Activated naive CD4-positive, alpha-beta T cell treated with anti-CD3 and anti-CD28 coated beads, Interleukin-2, amount 10 ng/mL, durations not matched to agents 7 days and 5 days (primary cell): ENCODE measurements around the gene SIT1.

Source experiments
- CTCF ChIA-PET: fragments of 350-600 bp; sonication (Branson Sonifier 250); formaldehyde crosslinking; loops from one replicate; lab custom pipeline; 2021; ENCODE audit warnings: antibody characterized with exemption; lab: Charles Lee
- DNase-seq: peaks from one replicate; pipeline ENCODE4 v3.0.0-alpha.2; 2020
- H3K27ac Mint-ChIP-seq: one replicate; pipeline ENCODE4 v1.8.0; 2021; ENCODE audit warnings: mild to moderate bottlenecking, moderate library complexity, mixed read lengths
- H3K27me3 Mint-ChIP-seq: one replicate; pipeline ENCODE4 v1.8.0; 2021; ENCODE audit warnings: mild to moderate bottlenecking, mixed read lengths
- H3K36me3 Mint-ChIP-seq: one replicate; pipeline ENCODE4 v1.8.0; 2021; ENCODE audit warnings: mixed read lengths
- H3K4me1 Mint-ChIP-seq: one replicate; pipeline ENCODE4 v1.8.0; 2021; ENCODE audit warnings: mixed read lengths
- H3K4me3 Mint-ChIP-seq: one replicate; pipeline ENCODE4 v1.8.0; 2021; ENCODE audit warnings: mild to moderate bottlenecking, moderate library complexity, mixed read lengths
- H3K9me3 Mint-ChIP-seq: one replicate; pipeline ENCODE4 v1.8.0; 2021; ENCODE audit warnings: mixed read lengths

The SIT1 gene

GRCh38 chr9:35650341-35651158 lies at the start of gene SIT1:
SIT1 (minus strand) TSS chr9:35650931; CDS start chr9:35650853, 78 bp downstream.
- DNase-seq, result peak; percentile 63
- H3K27ac Mint-ChIP-seq, result peak within 1 kb of the TSS; percentile 92

GRCh38 chr9:35700031-35700430 lies 49.3 kb upstream of the SIT1 start:
- CTCF ChIA-PET, result interaction anchor here (0.7 to 1.8 kb wide), 3 partner anchors 29 to 91 kb away, joined by 3 to 4 read pairs (median 4); no protein-coding TSS in a partner anchor

More at GRCh38 chr9:35650341-35651158, at the start of gene SIT1:
- Mint-ChIP-seq H3K4me3 (peak within 1 kb of the TSS; percentile 97), H3K27me3 (no peaks in the 10 kb centered on the region), H3K9me3 (no peaks in the 10 kb centered on the region), H3K36me3 (peaks cover 33% of the 10 kb centered on the region), H3K4me1 (peaks cover 55% of the 10 kb centered on the region)
- CTCF ChIA-PET, result interaction anchor here (1.0 to 10.3 kb wide), 7 partner anchors 8 to 82 kb away, joined by 3 to 94 read pairs (median 7); partner anchors contain the start of genes CCDC107, CD72, CREB3 and RMRP

GRCh38 chr9:35698231-35698630 lies 47.5 kb upstream of the SIT1 start:
- Mint-ChIP-seq H3K4me3 (no peak overlapping the region), H3K27me3 (no peaks in the 10 kb centered on the region), H3K9me3 (no peaks in the 10 kb centered on the region), H3K4me1 (no peaks in the 10 kb centered on the region), H3K27ac (no peak overlapping the region), H3K36me3 (peaks cover 26% of the 10 kb centered on the region)
- DNase-seq, result no peak
- CTCF ChIA-PET, result interaction anchor here (1.4 to 6.4 kb wide), 10 partner anchors 9 to 107 kb away, joined by 3 to 96 read pairs (median 22); partner anchors contain the start of genes ARHGEF39, CCDC107, CREB3 and RMRP

More at GRCh38 chr9:35700031-35700430, 49.3 kb upstream of the SIT1 start:
- Mint-ChIP-seq H3K27ac (no peak overlapping the region), H3K4me3 (no peak overlapping the region), H3K4me1 (no peaks in the 10 kb centered on the region), H3K27me3 (no peaks in the 10 kb centered on the region), H3K36me3 (peaks cover 42% of the 10 kb centered on the region), H3K9me3 (no peaks in the 10 kb centered on the region)
- DNase-seq, result no peak

- no peaks in the 10 kb centered on the region for H3K9me3 Mint-ChIP-seq
- no peak for DNase-seq
- CTCF ChIA-PET, result interaction anchor here (1.2 to 6.4 kb wide), 18 partner anchors 9 to 136 kb away, joined by 3 to 96 read pairs (median 14); partner anchors contain the start of genes ARHGEF39, CCDC107, CREB3 and GBA2
- no peak overlapping the region for H3K27ac Mint-ChIP-seq
- no peaks in the 10 kb centered on the region for H3K27me3 Mint-ChIP-seq
- H3K36me3 Mint-ChIP-seq, result peaks cover 21% of the 10 kb centered on the region
- no peak overlapping the region for H3K4me3 Mint-ChIP-seq
- H3K4me1 Mint-ChIP-seq, result no peaks in the 10 kb centered on the region
Measured at GRCh38 chr9:35697486-35697885, 46.8 kb upstream of the SIT1 start.

GRCh38 chr9:35696520-35697215 lies 45.9 kb upstream of the SIT1 start:
- Mint-ChIP-seq H3K4me3 (no peak overlapping the region), H3K4me1 (peaks cover 4% of the 10 kb centered on the region), H3K27ac (peak overlapping the region; percentile 50), H3K36me3 (peaks cover 21% of the 10 kb centered on the region), H3K27me3 (no peaks in the 10 kb centered on the region), H3K9me3 (no peaks in the 10 kb centered on the region)
- CTCF ChIA-PET, result interaction anchor here (0.7 to 6.4 kb wide), 42 partner anchors 9 to 185 kb away, joined by 3 to 96 read pairs (median 5); partner anchors contain the start of genes ARHGEF39, CCDC107, CD72 and CREB3
- DNase-seq, result peak; percentile 66

- Mint-ChIP-seq H3K4me3 (no peak overlapping the region), H3K4me1 (peaks cover 11% of the 10 kb centered on the region), H3K9me3 (no peaks in the 10 kb centered on the region), H3K27me3 (peaks cover 3% of the 10 kb centered on the region), H3K36me3 (peaks cover 21% of the 10 kb centered on the region), H3K27ac (no peak overlapping the region)
- DNase-seq, result no peak
- CTCF ChIA-PET, result interaction anchor here (0.6 to 6.4 kb wide), 38 partner anchors 8 to 1589 kb away, joined by 3 to 96 read pairs (median 6); partner anchors contain the start of genes ARHGEF39, CCDC107, CD72 and CREB3
Measured at GRCh38 chr9:35695943-35696401, 45.2 kb upstream of the SIT1 start.

- H3K27me3 Mint-ChIP-seq, result peaks cover 20% of the 10 kb centered on the region
- H3K9me3 Mint-ChIP-seq, result no peaks in the 10 kb centered on the region
- H3K27ac Mint-ChIP-seq, result no peak overlapping the region
- peaks cover 10% of the 10 kb centered on the region for H3K36me3 Mint-ChIP-seq
- peaks cover 27% of the 10 kb centered on the region for H3K4me1 Mint-ChIP-seq
- H3K4me3 Mint-ChIP-seq, result peak overlapping the region; percentile 80
- DNase-seq, result no peak
- CTCF ChIA-PET, result interaction anchor here (0.6 to 2.3 kb wide), 5 partner anchors 19 to 81 kb away, joined by 3 to 6 read pairs (median 4); partner anchors contain the start of gene CA9
Measured at GRCh38 chr9:35691757-35692301, 41.1 kb upstream of the SIT1 start.

- CTCF ChIA-PET, result interaction anchor here (1.0 to 2.3 kb wide), 4 partner anchors 18 to 80 kb away, joined by 3 to 6 read pairs (median 4); partner anchors contain the start of gene CA9
- peaks cover 20% of the 10 kb centered on the region for H3K27me3 Mint-ChIP-seq
- no peak for DNase-seq
- H3K27ac Mint-ChIP-seq, result no peak overlapping the region
- H3K4me1 Mint-ChIP-seq, result peaks cover 27% of the 10 kb centered on the region
- H3K9me3 Mint-ChIP-seq, result no peaks in the 10 kb centered on the region
- H3K36me3 Mint-ChIP-seq, result peaks cover 5% of the 10 kb centered on the region
- H3K4me3 Mint-ChIP-seq, result peak overlapping the region; percentile 80
Measured at GRCh38 chr9:35691334-35691650, 40.6 kb upstream of the SIT1 start.

GRCh38 chr9:35690614-35691333 lies 40.0 kb upstream of the SIT1 start:
- peaks cover 20% of the 10 kb centered on the region for H3K27me3 Mint-ChIP-seq
- peaks cover 27% of the 10 kb centered on the region for H3K4me1 Mint-ChIP-seq
- peak; percentile 66 for DNase-seq
- H3K27ac Mint-ChIP-seq, result no peak overlapping the region
- H3K9me3 Mint-ChIP-seq, result no peaks in the 10 kb centered on the region
- H3K36me3 Mint-ChIP-seq, result peaks cover under 1% of the 10 kb centered on the region
- H3K4me3 Mint-ChIP-seq, result peak overlapping the region; percentile 80
- CTCF ChIA-PET, result interaction anchor here (0.9 to 2.3 kb wide), 4 partner anchors 18 to 80 kb away, joined by 3 to 6 read pairs (median 4); partner anchors contain the start of gene CA9

GRCh38 chr9:35690294-35690613 lies 39.5 kb upstream of the SIT1 start:
- peaks cover 27% of the 10 kb centered on the region for H3K4me1 Mint-ChIP-seq
- H3K9me3 Mint-ChIP-seq, result no peaks in the 10 kb centered on the region
- DNase-seq, result no peak
- H3K4me3 Mint-ChIP-seq, result peak overlapping the region; percentile 69
- H3K27ac Mint-ChIP-seq, result no peak overlapping the region
- CTCF ChIA-PET, result interaction anchor here (0.9 to 2.3 kb wide), 2 partner anchors 43 to 79 kb away, joined by 3 to 4 read pairs; no protein-coding TSS in a partner anchor
- peaks cover 20% of the 10 kb centered on the region for H3K27me3 Mint-ChIP-seq
- H3K36me3 Mint-ChIP-seq, result no peaks in the 10 kb centered on the region

GRCh38 chr9:35689542-35690293 lies 39.0 kb upstream of the SIT1 start, which contains the start of gene TPM2:
TPM2 (minus strand) TSS chr9:35689925; CDS start chr9:35689817, 108 bp downstream.
- Mint-ChIP-seq H3K27me3 (peaks cover 20% of the 10 kb centered on the region), H3K36me3 (no peaks in the 10 kb centered on the region), H3K4me3 (peak within 1 kb of the TSS; percentile 80), H3K27ac (peak within 1 kb of the TSS; percentile 3), H3K4me1 (peaks cover 27% of the 10 kb centered on the region), H3K9me3 (no peaks in the 10 kb centered on the region)
- DNase-seq, result no peak
- CTCF ChIA-PET, result interaction anchor here (2.3 kb wide), 1 partner anchor 79 kb away, joined by 4 read pairs; no protein-coding TSS in a partner anchor
